Nephron progenitor cell (in vitro differentiated cells): ENCODE data around the gene IGDCC3.

Experiments
- DNase-seq: peaks from one replicate; pipeline ENCODE4 v3.0.0; 2021
- H3K27ac Mint-ChIP-seq: 2 replicates; pipeline ENCODE4 v1.8.0; 2021; ENCODE audit warnings: mild to moderate bottlenecking, moderate library complexity, mixed read lengths
- H3K27me3 Mint-ChIP-seq: 2 replicates; pipeline ENCODE4 v1.8.0; 2021; ENCODE audit warnings: mild to moderate bottlenecking, low read depth, mixed read lengths; ENCODE audit not compliant: poor library complexity
- H3K36me3 Mint-ChIP-seq: 2 replicates; pipeline ENCODE4 v1.8.0; 2021; ENCODE audit warnings: low read depth, mixed read lengths
- H3K4me1 Mint-ChIP-seq: 2 replicates; pipeline ENCODE4 v1.8.0; 2021; ENCODE audit warnings: mixed read lengths
- H3K4me3 Mint-ChIP-seq: 2 replicates; pipeline ENCODE4 v1.8.0; 2021; ENCODE audit warnings: mild to moderate bottlenecking, moderate library complexity, mixed read lengths
- H3K9me3 Mint-ChIP-seq: 2 replicates; pipeline ENCODE4 v1.8.0; 2021; ENCODE audit warnings: mild to moderate bottlenecking, moderate library complexity, mixed read lengths
- CTCF ChIP-seq: fragments of 200-600 bp; sonication (generic); IDR thresholded peaks from 2 replicates; pipeline ENCODE4 v1.5.0; 2021; ENCODE audit warnings: antibody characterized with exemption

The IGDCC3 gene

GRCh38 chr15:65344914-65345275 lies 32.9 kb downstream of the IGDCC3 start:
- no peak for TF ChIP-seq CTCF

GRCh38 chr15:65344214-65344913 lies 33.4 kb downstream of the IGDCC3 start:
- Mint-ChIP-seq H3K4me1 (peaks cover 89% of the 10 kb centered on the region), H3K9me3 (no peaks in the 10 kb centered on the region), H3K4me3 (peak overlapping the region; percentile 37), H3K27ac (peak overlapping the region; percentile 88), H3K36me3 (peaks cover 27% of the 10 kb centered on the region), H3K27me3 (no peaks in the 10 kb centered on the region)
- peak; percentile 50 for DNase-seq
- TF ChIP-seq CTCF = no peak

More at GRCh38 chr15:65344914-65345275, 32.9 kb downstream of the IGDCC3 start:
- DNase-seq = no peak
- Mint-ChIP-seq H3K27me3 (no peaks in the 10 kb centered on the region), H3K9me3 (no peaks in the 10 kb centered on the region), H3K27ac (peak overlapping the region; percentile 88), H3K4me1 (peaks cover 89% of the 10 kb centered on the region), H3K36me3 (peaks cover 32% of the 10 kb centered on the region), H3K4me3 (peak overlapping the region; percentile 51)

GRCh38 chr15:65343374-65343981 lies 34.3 kb downstream of the IGDCC3 start:
- Mint-ChIP-seq H3K4me1 (peaks cover 90% of the 10 kb centered on the region), H3K27ac (peak overlapping the region; percentile 88)

GRCh38 chr15:65342493-65342892 lies 35.3 kb downstream of the IGDCC3 start:
- H3K36me3 Mint-ChIP-seq = peaks cover 12% of the 10 kb centered on the region
- H3K27me3 Mint-ChIP-seq = no peaks in the 10 kb centered on the region
- H3K4me3 Mint-ChIP-seq = no peak overlapping the region
- no peak for TF ChIP-seq CTCF
- H3K4me1 Mint-ChIP-seq = peaks cover 92% of the 10 kb centered on the region
- no peak for DNase-seq
- no peaks in the 10 kb centered on the region for H3K9me3 Mint-ChIP-seq
- H3K27ac Mint-ChIP-seq = peak overlapping the region; percentile 88

More at GRCh38 chr15:65343374-65343981, 34.3 kb downstream of the IGDCC3 start:
- Mint-ChIP-seq H3K4me3 (no peak overlapping the region), H3K27me3 (no peaks in the 10 kb centered on the region), H3K9me3 (no peaks in the 10 kb centered on the region), H3K36me3 (peaks cover 19% of the 10 kb centered on the region)
- DNase-seq = no peak
- TF ChIP-seq CTCF = no peak

- no peaks in the 10 kb centered on the region for H3K9me3 Mint-ChIP-seq
- H3K27ac Mint-ChIP-seq = peak overlapping the region; percentile 93
- peak; percentile 79 for DNase-seq
- no peak for TF ChIP-seq CTCF
- peaks cover 12% of the 10 kb centered on the region for H3K36me3 Mint-ChIP-seq
- H3K27me3 Mint-ChIP-seq = peaks cover 7% of the 10 kb centered on the region
- H3K4me3 Mint-ChIP-seq = peak overlapping the region; percentile 45
- H3K4me1 Mint-ChIP-seq = peaks cover 92% of the 10 kb centered on the region
These were observed 37.9 kb downstream of the IGDCC3 start for GRCh38 chr15:65339920-65340319.
